DMS79 (cell line): Measurements from ENCODE around the gene NOC4L.

Experiments used
- DNase-seq: peaks from one replicate; lab custom pipeline; 2025; lab: John Stamatoyannopoulos, UW

NOC4L gene

GRCh38 chr12:132170094-132170636 lies 25.9 kb downstream of the NOC4L start:
- DNase-seq = peak; percentile 52

- no peak for DNase-seq
Observed at GRCh38 chr12:132170637-132171292, 26.5 kb downstream of the NOC4L start.

- DNase-seq = no peak
Observed at GRCh38 chr12:132171293-132171967, 27.2 kb downstream of the NOC4L start.

GRCh38 chr12:132171968-132172521 lies 27.8 kb downstream of the NOC4L start:
- DNase-seq = no peak

GRCh38 chr12:132172619-132173018 lies 28.4 kb downstream of the NOC4L start:
- DNase-seq = no peak

GRCh38 chr12:132173135-132174014 lies 29.1 kb downstream of the NOC4L start:
- DNase-seq = no peak

- DNase-seq = no peak
Observed at GRCh38 chr12:132174015-132174838, 30.0 kb downstream of the NOC4L start.

- DNase-seq = no peak
Observed at GRCh38 chr12:132174839-132175490, 30.7 kb downstream of the NOC4L start.

- no peak for DNase-seq
Observed at GRCh38 chr12:132175496-132176384, 31.5 kb downstream of the NOC4L start.

GRCh38 chr12:132176385-132176919 lies 32.2 kb downstream of the NOC4L start:
- DNase-seq = no peak

GRCh38 chr12:132176920-132177551 lies 32.8 kb downstream of the NOC4L start:
- DNase-seq = no peak

GRCh38 chr12:132178316-132178715 lies 34.1 kb downstream of the NOC4L start:
- DNase-seq = no peak

GRCh38 chr12:132178801-132179401 lies 34.6 kb downstream of the NOC4L start:
- peak; percentile 31 for DNase-seq

GRCh38 chr12:132179431-132180362 lies 35.4 kb downstream of the NOC4L start:
- no peak for DNase-seq

- DNase-seq = no peak
Observed at GRCh38 chr12:132180648-132181546, 36.6 kb downstream of the NOC4L start.

- no peak for DNase-seq
Observed at GRCh38 chr12:132181570-132182200, 37.4 kb downstream of the NOC4L start.
